Activated naive CD8-positive, alpha-beta T cell treated with anti-CD3 and anti-CD28 coated beads, Interleukin-2, amount 50 U/mL, for 24 hours (primary cell): Measurements from ENCODE around the gene TAF5L.

Source experiments
- ATAC-seq: fragments of 150-1000 bp; cut with Tn5 transposase; one replicate; pipeline ENCODE4 v1.10.0; 2021
- DNase-seq: peaks from one replicate; pipeline ENCODE4 v3.0.0; 2021
- H3K27ac Mint-ChIP-seq: one replicate; pipeline ENCODE4 v1.8.0; 2021; ENCODE audit warnings: mild to moderate bottlenecking, mixed read lengths
- H3K27me3 Mint-ChIP-seq: one replicate; pipeline ENCODE4 v1.8.0; 2021; ENCODE audit warnings: mixed read lengths
- H3K36me3 Mint-ChIP-seq: one replicate; pipeline ENCODE4 v1.8.0; 2021; ENCODE audit warnings: low read depth, mixed read lengths
- H3K4me1 Mint-ChIP-seq: one replicate; pipeline ENCODE4 v1.8.0; 2021; ENCODE audit warnings: mixed read lengths
- H3K4me3 Mint-ChIP-seq: one replicate; pipeline ENCODE4 v1.8.0; 2021; ENCODE audit warnings: mild to moderate bottlenecking, moderate library complexity, mixed read lengths
- H3K9me3 Mint-ChIP-seq: one replicate; pipeline ENCODE4 v1.8.0; 2021; ENCODE audit warnings: mixed read lengths

Gene TAF5L

DNA sequence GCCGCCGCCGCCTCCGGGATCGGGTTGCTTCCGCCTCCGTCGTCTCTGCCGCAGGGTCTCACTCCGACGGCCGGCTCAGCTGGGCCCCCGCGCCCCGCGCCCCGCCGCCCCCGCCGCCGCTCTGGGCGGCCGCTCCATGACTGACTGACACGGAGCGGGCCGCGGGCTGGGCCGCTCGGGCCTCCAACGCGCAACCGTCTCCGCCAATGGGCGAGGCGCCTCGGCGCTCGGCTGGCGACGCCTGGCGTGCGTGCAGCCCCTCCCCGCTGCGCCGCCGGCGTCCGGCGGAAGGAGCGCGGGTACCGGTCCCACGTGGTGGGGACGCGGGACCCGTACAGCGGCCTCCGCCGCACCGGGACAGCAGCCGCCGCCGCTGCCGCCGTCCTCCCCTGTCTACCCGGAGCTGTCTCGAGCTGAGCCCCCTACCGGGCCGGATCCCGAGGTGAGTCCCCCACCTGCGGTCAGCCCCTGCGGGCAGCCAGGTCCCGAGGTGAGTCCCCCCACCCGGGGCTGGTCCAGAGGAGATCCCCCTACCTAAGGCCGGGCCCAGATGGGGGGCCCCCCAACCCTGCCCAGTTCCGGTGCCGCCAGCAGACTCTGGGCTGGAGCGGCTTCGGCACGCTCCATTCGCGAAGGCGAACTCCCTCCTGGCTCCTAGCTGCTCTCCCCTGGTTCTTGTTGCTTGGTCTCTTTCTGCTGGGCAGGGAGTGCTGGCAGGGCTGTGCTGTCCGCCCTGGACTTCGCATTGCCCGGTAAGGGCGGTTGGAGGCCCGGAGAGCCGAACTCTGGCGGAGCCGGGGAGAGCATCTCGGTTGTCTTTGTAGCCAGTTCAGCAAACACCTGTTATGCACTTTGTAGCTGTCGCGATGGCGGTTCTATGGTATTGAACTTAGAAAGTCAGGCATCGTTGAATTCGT lies at the start of gene TAF5L, which contains the start of gene URB2:
TAF5L (minus strand) TSS at position 208 of the 917 bp plus-strand sequence. CDS start 11,640 bp downstream, outside the sequence.
URB2 (plus strand) TSS at position 333 of the 917 bp plus-strand sequence. CDS start 1,387 bp downstream, outside the sequence.
- ATAC-seq: peak; percentile 95
- Mint-ChIP-seq H3K4me3 (peak within 1 kb of the TSS; percentile 96), H3K27me3 (no peaks in the 10 kb centered on the region), H3K9me3 (no peaks in the 10 kb centered on the region), H3K27ac (peak within 1 kb of the TSS; percentile 92), H3K36me3 (peaks cover 34% of the 10 kb centered on the region), H3K4me1 (peaks cover 67% of the 10 kb centered on the region)
- DNase-seq: peak; percentile 86

- Mint-ChIP-seq H3K27ac (no peak overlapping the region), H3K9me3 (no peaks in the 10 kb centered on the region), H3K36me3 (peaks cover 7% of the 10 kb centered on the region), H3K27me3 (no peaks in the 10 kb centered on the region), H3K4me1 (peaks cover 15% of the 10 kb centered on the region), H3K4me3 (no peak overlapping the region)
- DNase-seq: no peak
- no peak for ATAC-seq
These were observed 49.5 kb upstream of the TAF5L start for GRCh38 chr1:229675396-229675795.

DNA sequence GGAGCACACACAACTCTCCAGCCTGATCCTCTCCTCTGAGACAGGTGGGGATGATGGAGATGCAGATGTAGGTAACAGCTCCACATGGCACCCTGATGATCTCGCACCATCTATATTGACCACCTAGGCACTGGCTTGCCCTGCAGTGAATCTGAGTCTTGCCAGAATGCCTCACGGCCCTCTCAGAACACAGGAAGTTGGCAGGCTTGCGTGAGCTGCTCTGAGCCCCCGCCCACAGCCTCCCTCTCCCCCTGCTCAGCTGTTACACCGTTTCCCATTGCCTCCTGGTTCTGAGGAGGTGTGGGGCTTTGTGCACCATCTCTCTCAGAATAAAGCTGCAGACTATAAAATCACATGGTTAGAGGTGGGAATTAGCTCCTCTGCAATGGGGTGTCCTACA lies 48.1 kb upstream of the TAF5L start:
- no peaks in the 10 kb centered on the region for H3K27me3 Mint-ChIP-seq
- no peak overlapping the region for H3K4me3 Mint-ChIP-seq
- H3K27ac Mint-ChIP-seq: no peak overlapping the region
- peak; percentile 36 for ATAC-seq
- no peaks in the 10 kb centered on the region for H3K9me3 Mint-ChIP-seq
- H3K4me1 Mint-ChIP-seq: peaks cover 15% of the 10 kb centered on the region
- H3K36me3 Mint-ChIP-seq: peaks cover 9% of the 10 kb centered on the region
- DNase-seq: no peak

GRCh38 chr1:229672246-229672645 lies 46.3 kb upstream of the TAF5L start:
- DNase-seq (no peak), ATAC-seq (no peak)
- peaks cover 17% of the 10 kb centered on the region for H3K36me3 Mint-ChIP-seq
- peaks cover 15% of the 10 kb centered on the region for H3K4me1 Mint-ChIP-seq
- H3K27ac Mint-ChIP-seq: no peak overlapping the region
- H3K27me3 Mint-ChIP-seq: no peaks in the 10 kb centered on the region
- H3K9me3 Mint-ChIP-seq: no peaks in the 10 kb centered on the region
- no peak overlapping the region for H3K4me3 Mint-ChIP-seq

DNA sequence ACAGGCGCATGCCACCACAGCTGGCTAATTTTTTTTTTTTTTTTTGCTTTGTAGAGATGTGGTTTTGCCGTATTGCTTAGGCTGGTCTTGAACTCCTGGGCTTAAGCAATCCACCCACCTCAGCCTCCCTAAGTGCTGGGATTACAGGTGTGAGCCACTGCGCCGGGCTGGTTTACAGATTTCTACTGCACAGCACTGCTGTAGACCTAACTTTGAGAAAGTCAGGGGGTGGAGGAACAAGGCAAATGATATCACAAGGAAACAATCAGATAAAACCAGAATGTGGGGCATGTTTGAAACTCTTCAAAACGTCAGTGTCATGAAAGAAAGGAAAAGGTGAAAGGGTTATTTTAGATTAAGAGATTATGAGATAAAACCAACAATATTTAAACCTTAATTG lies 45.4 kb upstream of the TAF5L start:
- Mint-ChIP-seq H3K27me3 (no peaks in the 10 kb centered on the region), H3K36me3 (peaks cover 17% of the 10 kb centered on the region), H3K27ac (no peak overlapping the region), H3K4me1 (peaks cover 15% of the 10 kb centered on the region), H3K4me3 (no peak overlapping the region), H3K9me3 (no peaks in the 10 kb centered on the region)
- peak; percentile 72 for ATAC-seq
- no peak for DNase-seq

- peaks cover 15% of the 10 kb centered on the region for H3K4me1 Mint-ChIP-seq
- no peak overlapping the region for H3K4me3 Mint-ChIP-seq
- ATAC-seq: no peak
- no peak overlapping the region for H3K27ac Mint-ChIP-seq
- H3K36me3 Mint-ChIP-seq: peaks cover 17% of the 10 kb centered on the region
- H3K27me3 Mint-ChIP-seq: no peaks in the 10 kb centered on the region
- no peak for DNase-seq
- no peaks in the 10 kb centered on the region for H3K9me3 Mint-ChIP-seq
These were observed 43.4 kb upstream of the TAF5L start for GRCh38 chr1:229669333-229669732.

GRCh38 chr1:229666585-229666984 lies 40.7 kb upstream of the TAF5L start:
- Mint-ChIP-seq H3K27ac (no peak overlapping the region), H3K4me3 (no peak overlapping the region), H3K9me3 (no peaks in the 10 kb centered on the region), H3K4me1 (peaks cover 6% of the 10 kb centered on the region), H3K27me3 (no peaks in the 10 kb centered on the region), H3K36me3 (peaks cover 21% of the 10 kb centered on the region)
- ATAC-seq (no peak), DNase-seq (no peak)

DNA sequence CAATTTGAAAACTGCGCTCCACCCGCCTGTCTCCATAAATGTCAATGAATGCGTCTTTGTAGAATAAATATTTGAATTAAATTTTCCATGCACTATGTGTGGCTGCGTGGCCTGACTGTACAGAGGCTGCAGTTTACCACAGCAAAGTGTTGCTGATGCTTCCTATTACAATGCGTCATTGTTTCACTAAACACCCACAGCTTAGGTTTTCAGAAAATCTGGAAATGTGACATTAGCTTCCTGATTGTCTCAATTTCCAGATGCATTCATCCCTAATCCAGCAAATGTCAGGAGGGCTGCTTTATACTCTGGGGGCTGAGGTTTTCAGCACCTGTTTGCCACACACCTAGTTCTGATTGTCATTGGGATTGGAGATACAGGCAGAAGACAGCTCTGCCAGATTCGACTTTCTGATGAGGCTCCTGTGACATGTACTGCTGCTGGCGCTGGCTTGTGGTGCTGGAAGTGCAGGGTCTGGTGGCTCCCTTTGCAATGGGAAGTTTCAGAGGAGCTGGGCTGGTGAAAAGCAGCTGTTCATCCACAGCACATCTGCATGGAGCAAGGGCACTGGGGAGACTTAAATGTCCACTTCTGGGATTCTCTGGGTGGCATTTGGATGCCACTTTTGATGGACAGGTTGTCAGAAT lies 40.1 kb upstream of the TAF5L start:
- Mint-ChIP-seq H3K27ac (no peak overlapping the region), H3K4me1 (peaks cover 4% of the 10 kb centered on the region), H3K27me3 (no peaks in the 10 kb centered on the region), H3K9me3 (no peaks in the 10 kb centered on the region), H3K36me3 (peaks cover 26% of the 10 kb centered on the region), H3K4me3 (no peak overlapping the region)
- no peak for DNase-seq
- ATAC-seq: no peak

DNA sequence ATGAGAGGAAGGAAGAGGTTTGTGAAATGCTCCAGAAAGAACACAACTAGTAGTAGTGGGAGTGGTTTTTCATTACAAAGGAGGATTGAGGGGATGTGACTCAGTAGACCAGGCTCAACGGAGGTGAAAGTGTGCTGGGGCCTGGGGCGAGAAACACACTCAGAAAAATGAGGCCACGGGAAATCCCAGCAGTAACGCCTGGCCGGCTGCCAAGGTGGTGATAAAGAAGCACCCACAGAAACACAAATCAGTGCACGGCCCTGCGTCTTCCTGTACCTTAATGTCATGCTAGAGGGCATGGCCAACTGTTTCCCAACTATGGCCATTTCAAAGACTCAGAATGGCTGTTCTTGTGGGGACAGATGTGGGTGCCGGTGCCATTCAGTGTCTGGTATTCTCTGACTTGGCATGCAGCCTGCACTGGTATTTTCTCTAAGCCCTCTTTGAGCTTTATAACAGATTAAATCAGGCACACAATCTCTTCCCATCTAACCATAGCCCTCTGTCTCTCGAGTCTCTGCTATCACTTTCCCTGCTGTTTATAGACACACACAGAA lies 38.3 kb upstream of the TAF5L start:
- DNase-seq: peak; percentile 87
- no peak overlapping the region for H3K4me3 Mint-ChIP-seq
- no peaks in the 10 kb centered on the region for H3K9me3 Mint-ChIP-seq
- peak; percentile 93 for ATAC-seq
- peaks cover 27% of the 10 kb centered on the region for H3K36me3 Mint-ChIP-seq
- H3K4me1 Mint-ChIP-seq: peaks cover 4% of the 10 kb centered on the region
- H3K27ac Mint-ChIP-seq: no peak overlapping the region
- no peaks in the 10 kb centered on the region for H3K27me3 Mint-ChIP-seq

GRCh38 chr1:229661897-229662296 lies 36.0 kb upstream of the TAF5L start:
- Mint-ChIP-seq H3K4me1 (peaks cover 14% of the 10 kb centered on the region), H3K4me3 (no peak overlapping the region), H3K27ac (no peak overlapping the region)

GRCh38 chr1:229661022-229661877 lies 35.3 kb upstream of the TAF5L start:
- Mint-ChIP-seq H3K27ac (no peak overlapping the region), H3K4me1 (peaks cover 14% of the 10 kb centered on the region), H3K4me3 (no peak overlapping the region), H3K36me3 (peaks cover 33% of the 10 kb centered on the region), H3K9me3 (no peaks in the 10 kb centered on the region), H3K27me3 (no peaks in the 10 kb centered on the region)
- ATAC-seq (peak; percentile 45), DNase-seq (peak; percentile 77)

More at GRCh38 chr1:229661897-229662296, 36.0 kb upstream of the TAF5L start:
- no peak for ATAC-seq
- Mint-ChIP-seq H3K36me3 (peaks cover 33% of the 10 kb centered on the region), H3K9me3 (no peaks in the 10 kb centered on the region), H3K27me3 (no peaks in the 10 kb centered on the region)
- no peak for DNase-seq

DNA sequence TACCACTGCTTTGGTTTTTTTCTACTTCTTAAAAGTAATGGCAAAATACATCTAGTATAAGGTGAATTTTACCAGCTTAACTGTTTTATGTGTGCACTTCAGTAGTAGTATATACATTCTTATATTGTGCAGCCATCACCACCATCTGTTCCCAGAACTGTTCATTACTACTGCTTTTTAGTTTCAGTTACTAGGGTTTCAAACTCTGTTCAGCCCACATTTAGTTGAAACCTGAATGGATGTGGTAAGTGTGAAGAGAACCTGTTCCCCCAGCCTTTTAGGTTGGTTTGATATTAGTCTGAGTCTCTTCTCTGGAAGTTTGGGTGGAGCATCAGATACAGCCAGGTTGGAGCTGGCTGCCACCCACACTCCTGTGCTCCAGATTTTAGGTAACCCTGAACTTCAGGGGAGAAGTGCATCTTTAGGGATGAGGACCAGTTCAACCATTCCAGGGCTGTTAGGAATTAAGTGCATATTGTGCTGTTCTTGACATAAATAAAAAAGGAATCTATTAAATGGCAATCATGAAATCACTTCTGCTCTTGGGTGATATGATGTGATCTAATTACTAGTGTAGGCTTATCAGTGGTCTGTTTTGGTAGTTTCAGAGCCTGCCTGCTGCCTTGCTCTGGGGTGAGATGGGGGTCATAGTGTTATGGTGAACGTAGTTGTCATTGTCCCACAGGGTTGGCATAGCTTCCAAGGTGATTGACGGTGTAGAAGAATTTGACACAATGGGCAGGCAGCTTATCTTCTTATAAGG lies 32.3 kb upstream of the TAF5L start:
- H3K27ac Mint-ChIP-seq: no peak overlapping the region
- H3K36me3 Mint-ChIP-seq: peaks cover 54% of the 10 kb centered on the region
- DNase-seq: no peak
- H3K9me3 Mint-ChIP-seq: no peaks in the 10 kb centered on the region
- H3K4me1 Mint-ChIP-seq: peaks cover 14% of the 10 kb centered on the region
- no peak overlapping the region for H3K4me3 Mint-ChIP-seq
- ATAC-seq: no peak
- H3K27me3 Mint-ChIP-seq: no peaks in the 10 kb centered on the region

- H3K36me3 Mint-ChIP-seq: peaks cover 45% of the 10 kb centered on the region
- no peak for DNase-seq
- no peak overlapping the region for H3K27ac Mint-ChIP-seq
These were observed 29.9 kb upstream of the TAF5L start for GRCh38 chr1:229655781-229656180.

More at GRCh38 chr1:229655781-229656180, 29.9 kb upstream of the TAF5L start:
- H3K4me3 Mint-ChIP-seq: no peak overlapping the region
- H3K27me3 Mint-ChIP-seq: no peaks in the 10 kb centered on the region
- no peaks in the 10 kb centered on the region for H3K9me3 Mint-ChIP-seq
- no peak for ATAC-seq
- H3K4me1 Mint-ChIP-seq: peaks cover 10% of the 10 kb centered on the region
